ENCODE data around the gene CLIC5. TPM values are rescaled to one million over a fixed set of nuclear protein-coding genes. Genes with fewer than 3 reads are reported as not detected.
"Not testable (repeated sequence)": the region's sequence is repeated elsewhere in the genome, so short reads cannot be mapped to it uniquely, and the experiment has no call there.

The CLIC5 gene
- total RNA-seq, 1 donor from 2014 or later, result 8.2 TPM

DNA sequence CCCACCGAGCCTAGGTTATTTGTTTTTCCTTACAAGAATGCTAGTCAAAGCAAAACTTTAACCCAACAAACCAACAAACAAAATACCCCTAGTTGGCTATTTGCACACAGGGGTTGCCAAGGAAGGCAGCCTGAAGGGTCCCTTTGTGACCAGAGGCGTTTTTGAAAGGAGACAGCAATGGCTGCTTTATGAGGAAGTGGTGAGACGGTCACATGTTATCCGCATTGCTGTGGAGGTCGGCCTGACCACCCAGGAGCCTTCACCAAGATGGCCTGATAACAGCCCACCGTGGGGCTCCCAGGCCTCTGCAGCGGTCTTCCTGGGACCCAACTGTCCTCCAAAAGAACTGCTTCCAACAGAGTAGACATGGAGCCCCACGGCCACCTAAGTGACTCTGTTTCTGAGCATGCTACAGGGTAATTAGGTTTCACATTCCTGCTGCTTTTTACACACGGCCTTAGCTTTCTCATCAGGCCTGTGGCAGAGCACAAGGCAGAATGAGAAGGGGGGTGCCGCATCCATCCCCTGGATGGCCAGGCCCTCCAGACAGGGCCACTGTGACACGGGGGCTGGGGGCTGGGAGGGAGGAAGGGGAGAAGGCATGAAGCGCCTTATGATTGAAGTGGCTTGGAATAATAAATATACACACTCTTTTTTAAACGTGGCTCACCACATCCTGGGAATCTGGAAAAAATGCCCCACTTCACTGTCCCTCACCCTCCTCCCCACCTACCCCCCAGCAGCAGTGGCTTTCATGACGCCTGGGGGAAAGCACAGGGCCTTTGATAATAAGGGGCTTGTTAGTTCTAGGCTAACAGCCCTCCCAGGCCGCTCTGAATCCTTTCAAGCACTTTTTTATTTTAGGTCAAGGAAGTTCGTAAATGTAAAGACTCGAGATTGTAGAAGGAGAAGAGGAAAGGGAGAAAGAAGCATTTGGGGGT is 86.0 kb downstream of the CLIC5 start:
- no peak for DNase-seq (ENCODE audit: low spot score)

GRCh38 chr6:45928721-45929305 is 86.8 kb downstream of the CLIC5 start:
- no peak for DNase-seq (ENCODE audit: low spot score)

DNA sequence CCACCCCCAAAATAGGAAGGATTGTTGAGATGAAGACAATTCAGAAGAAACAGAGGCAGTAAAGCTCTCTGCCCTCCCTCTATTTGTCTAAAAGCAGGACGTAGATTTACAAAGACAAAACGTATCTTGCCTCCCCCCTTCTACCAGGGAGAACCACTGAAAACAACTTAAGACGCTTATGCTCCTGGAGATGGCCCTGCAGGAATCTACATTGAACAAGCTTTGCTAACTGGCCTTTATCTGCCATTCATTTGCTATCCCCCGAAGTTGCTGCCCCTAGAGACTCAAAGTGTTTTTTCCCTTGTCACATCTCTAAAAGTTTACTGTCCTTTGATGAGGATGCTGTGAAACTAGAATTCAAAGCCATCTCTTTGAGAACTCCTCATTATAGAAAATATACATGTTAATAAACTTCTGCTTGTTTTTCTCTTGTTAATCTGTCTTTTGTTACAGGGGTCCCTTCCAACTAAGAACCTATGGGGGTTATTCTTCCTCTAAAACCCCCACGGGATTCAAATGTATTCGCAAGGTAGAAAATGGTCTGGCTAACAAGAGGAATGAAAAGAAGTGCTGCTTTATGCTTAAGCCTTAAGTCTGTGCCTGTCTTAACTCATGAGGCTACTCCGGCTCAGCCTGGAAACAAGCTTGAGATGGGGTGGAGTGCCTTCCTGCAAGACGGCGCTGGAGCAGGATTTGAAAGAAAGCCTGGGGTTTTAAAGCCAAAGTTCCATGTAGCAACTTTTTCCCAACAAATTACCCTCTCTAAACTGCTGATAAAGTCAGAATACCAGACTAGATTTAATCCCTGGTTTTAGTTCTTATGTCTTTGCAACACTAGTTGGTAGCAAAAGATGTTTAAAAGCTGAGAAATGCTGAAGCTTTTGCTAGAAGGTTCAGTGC is 88.0 kb downstream of the CLIC5 start:
- no peak for DNase-seq (ENCODE audit: low spot score)

GRCh38 chr6:45926423-45926822 is 89.2 kb downstream of the CLIC5 start:
- not testable (repeated sequence) for DNase-seq (ENCODE audit: low spot score)

DNA sequence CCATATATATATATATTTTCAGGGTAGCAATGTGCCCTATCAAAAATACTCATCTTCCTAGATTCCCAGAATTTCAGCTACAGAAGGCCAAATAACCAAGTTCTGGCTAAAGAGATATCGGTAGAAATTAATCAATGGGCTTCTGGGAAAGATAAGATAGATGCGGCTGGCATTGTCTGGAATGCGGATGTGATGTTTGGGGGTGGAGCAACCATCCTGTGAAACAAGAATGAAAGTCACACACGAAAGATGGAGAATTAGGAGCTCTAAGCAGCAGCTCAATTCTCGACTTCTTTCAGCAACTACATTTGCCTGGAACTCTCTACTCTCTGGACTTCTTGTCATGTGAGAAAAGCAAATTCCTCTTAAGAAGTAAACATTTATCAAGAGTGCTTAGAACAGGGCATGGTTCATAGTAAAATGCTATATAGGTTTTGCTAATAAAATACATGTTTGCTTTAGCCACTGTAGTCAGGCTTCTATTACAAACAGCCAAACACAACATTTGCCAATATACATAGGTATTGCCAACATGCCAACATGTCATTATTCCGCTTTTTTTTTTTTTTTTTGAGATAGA is 90.8 kb downstream of the CLIC5 start:
- DNase-seq (ENCODE audit: low spot score), result no peak

- no peak for DNase-seq (ENCODE audit: low spot score)
Observed at GRCh38 chr6:45923831-45924391, 91.7 kb downstream of the CLIC5 start.

DNA sequence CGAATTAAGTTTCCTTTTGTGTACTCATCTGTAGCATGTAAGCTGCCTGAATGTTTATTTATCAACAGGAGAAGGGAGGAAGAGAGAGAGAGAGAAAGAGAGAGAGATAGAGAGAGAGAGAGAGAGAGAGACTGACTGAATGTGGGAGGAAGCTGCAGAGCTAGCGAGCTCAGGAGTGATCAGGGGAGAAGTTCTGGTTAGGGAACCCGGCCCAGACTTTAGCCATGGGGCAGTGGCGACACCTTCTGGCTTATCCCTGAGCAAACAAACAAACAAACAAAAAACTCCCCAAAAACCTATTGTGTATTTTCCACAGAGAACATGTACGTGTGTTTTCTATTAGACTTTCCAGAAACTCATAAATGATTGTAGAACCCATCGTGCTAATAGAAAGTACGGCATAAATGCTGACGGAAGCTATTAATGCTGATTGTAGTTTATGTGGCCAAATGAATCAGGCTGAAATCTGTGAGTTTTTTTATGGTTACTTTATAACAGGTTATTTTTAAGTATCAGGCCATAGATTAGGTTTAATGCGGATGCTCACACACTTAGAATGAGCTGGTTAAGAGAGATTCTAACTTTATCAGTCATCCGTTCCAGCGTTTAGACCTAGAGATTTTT is 92.8 kb downstream of the CLIC5 start:
- DNase-seq (ENCODE audit: low spot score), result no peak

GRCh38 chr6:45921691-45922281 is 93.9 kb downstream of the CLIC5 start:
- no peak for DNase-seq (ENCODE audit: low spot score)

DNA sequence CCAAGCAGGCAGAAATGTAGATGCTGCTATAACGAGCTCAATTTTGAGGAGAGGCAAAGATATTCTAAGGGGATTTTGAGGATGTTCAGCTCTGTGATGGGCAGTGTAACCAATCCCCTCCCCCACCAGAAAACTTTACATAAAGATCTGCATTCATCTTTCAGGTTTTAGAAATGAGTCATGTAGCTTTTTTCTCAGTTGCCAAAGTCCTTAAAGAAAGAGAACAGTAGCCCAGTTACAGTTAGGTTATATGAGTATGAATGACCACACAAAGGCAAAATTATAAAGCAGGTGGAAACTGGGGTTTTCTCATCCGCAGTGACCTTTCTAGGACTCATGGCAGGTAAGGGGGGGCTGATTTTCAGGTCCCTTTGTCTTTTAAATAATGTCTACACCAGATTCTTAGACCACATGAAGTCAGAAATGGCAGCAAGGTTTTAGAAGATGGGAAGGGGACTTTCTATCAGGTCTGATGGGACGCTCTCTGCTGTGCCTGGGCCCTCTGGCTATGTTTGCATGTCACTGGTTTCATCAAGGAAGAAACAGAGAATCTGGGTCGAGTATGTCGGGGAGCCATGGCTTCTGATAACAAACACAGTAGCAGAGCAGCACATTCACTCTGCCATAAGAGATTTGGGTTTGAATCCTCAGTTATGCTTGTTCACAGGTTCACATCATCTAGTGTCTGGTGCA is 94.7 kb downstream of the CLIC5 start:
- no peak for DNase-seq (ENCODE audit: low spot score)

DNA sequence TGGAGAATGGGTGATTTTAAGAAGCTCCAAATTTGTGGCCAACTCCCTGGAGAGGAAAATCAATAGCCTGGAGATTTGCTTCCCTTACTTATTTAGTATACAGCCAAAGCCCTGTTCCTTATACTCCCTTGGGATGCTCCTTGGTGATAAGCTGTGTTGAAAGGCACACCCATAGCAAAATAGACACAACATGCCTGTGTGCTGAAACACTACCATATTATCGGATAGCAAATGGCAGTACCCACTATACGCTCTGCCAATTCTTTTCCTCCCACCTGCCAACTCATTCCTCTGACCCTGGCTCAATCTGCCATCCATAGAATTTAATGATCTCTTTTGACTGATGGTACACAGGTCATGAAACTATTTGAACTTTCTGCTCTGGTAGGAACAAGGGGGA is 98.2 kb downstream of the CLIC5 start:
- DNase-seq (ENCODE audit: low spot score), result no peak

DNA sequence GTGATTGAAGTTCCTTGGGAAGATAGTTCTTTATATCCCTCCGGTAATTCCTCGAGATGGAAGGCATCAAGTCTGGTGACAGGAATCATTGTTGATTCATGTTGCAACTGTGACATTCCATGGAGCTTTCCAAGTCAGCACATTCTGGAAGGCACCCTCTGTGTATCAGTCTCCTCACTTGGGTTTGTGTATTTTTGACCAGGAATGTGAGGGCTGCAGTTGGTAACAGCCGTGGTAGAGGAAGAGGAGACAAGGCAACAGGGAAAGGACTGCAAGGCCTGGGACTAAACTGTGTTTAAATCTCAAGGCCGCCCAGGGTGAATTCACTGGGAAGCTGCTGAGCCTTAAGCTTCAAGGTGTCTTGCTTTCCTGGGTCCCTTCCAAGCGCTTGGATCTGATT is 99.0 kb downstream of the CLIC5 start:
- DNase-seq (ENCODE audit: low spot score), result no peak

DNA sequence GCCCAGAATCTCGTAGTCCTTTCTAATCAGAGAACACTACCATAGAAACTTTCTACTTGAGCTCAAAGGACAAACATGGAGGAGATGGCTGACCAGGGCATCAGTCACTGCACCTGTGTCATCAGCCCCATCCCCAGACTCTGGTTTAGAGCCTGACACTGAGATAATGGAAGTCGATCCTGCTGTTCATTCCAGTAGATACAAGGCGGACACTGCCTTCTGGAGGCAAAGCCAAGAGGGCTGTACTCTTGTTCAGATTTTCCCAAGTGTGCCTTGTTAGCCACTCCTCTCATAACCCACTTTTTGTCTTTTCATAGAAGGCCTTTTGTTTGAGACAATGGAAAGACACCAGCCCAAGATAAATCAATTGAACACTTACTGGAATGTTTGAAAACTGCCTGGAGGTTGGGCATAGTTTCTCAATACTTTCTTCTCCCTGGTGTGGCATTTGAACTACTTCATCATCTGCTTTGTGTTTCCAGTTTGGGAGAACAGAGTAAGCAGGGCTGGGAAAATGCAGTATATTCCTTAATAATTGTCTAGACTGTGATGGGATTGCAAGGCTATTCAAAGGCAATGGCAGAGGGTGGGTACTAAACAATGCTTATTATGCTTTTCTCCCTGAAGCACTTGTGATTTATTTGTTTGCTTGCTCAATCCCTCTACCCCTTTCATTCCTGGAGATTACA is 99.7 kb downstream of the CLIC5 start:
- DNase-seq (ENCODE audit: low spot score), result no peak

- DNase-seq (ENCODE audit: low spot score), result no peak
Observed at GRCh38 chr6:45911691-45912090, 104.0 kb downstream of the CLIC5 start.

- no peak for DNase-seq (ENCODE audit: low spot score)
Observed at GRCh38 chr6:45903959-45904358, 111.7 kb downstream of the CLIC5 start.

- no peak for DNase-seq (ENCODE audit: low spot score)
Observed at GRCh38 chr6:45902984-45903383, 112.7 kb downstream of the CLIC5 start.

DNA sequence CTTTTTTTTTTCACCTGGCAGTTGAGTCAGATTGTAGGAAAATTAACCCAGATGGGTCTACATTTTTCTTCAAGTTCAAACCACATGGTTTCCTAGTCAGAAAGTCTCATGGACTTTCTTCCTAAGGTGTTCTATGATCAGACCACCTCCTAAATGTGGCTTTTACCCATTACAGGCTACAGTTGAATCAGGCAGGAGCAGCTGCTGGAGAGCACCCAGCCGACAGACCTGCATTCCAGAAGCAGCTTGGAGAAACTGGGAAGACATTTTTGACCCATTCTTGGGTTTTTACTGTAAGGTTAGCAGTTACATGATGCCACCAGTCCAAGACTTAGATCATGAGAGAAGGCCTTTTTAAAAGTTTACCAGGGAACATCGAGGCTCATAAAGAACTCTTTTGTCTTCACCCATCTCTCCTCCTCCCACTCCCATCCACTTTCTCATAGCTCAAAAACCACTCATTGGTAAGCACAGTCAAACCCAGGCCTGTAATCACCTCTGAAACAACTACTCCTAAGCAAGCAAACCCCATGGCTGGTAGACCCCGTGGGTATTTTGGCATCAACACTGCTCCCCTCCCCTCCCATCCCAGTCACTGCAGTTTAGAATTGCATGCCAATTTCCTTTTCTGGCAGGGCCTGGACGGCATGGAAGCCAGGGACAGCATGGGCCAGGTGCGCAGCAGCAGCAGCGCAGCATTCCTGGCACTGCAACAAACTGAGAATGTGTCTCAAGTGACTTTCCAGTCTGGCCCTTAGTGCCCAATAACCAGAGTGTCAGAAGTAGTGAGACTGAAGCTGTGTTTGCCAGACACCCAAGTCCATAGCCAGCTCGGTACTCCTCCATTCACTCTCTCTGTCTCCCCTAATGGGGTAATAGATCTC is 113.7 kb downstream of the CLIC5 start:
- no peak for DNase-seq (ENCODE audit: low spot score)

DNA sequence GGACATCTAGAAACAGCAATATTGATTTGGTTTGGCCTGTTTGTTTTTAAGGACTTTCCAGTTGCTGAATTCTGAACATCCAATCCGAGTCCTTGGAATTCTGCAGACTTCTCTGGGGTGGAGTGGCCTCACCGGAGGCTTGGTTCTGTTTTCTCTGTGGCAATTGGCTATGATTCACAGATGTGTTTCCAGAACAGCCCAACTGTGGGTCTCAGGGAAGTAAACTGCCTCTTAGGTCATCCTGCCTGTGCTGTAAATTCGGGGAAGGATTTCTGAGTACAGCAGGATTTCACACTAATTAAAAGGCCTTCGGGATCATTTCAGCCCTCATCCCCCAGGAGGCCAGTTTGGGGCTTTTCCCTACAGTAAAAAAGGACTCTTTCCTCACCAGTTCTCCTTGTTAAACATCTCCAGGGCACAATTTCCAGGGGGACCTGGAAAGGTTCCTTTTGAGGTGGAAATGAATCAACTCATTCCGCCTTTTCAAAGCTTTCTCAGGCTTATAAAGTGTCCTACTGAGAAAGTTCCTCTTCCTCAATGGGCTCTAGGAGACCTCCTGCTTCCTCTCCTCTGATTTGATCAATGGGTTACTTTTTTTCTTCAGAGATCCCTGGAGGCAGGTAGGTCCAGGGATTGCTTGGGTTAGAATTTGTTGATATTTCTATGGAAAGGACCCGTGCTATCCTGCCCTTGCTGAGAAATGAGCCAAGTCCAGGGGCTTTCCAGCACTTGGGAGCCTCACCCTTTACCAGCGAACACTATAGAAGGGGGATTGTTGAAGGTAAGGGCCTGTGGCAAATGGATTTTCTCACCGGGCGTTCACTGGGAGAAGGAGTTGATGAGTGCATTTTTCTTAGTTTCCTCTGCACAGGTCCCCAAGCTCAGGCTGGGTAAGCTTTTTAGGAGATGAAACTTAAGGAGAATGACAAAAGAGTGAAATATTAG is 114.6 kb downstream of the CLIC5 start:
- DNase-seq (ENCODE audit: low spot score), result no peak

Data from mesenteric fat pad (tissue), 1 donor.